Measurements from ENCODE around the gene FBLIM1. TPM values are rescaled to one million over a fixed set of nuclear protein-coding genes. Genes with fewer than 3 reads are reported as not detected.

Gene FBLIM1
- total RNA-seq, 1 experiment from 2014 or later = 64.7 TPM

- H3K9ac ChIP-seq (ENCODE audit: extremely low read depth, insufficient read length, low read length) = no peak overlapping the region
- no peak overlapping the region for H3K4me3 Mint-ChIP-seq
- H3K9me3 ChIP-seq (ENCODE audit: control insufficient read depth, low read depth, low read length) = no peaks in the 10 kb centered on the region
- no peak overlapping the region for H3K23ac ChIP-seq (ENCODE audit: insufficient read length, low read depth, low read length)
- H3K4me1 ChIP-seq (ENCODE audit: insufficient read depth, low read length) = no peaks in the 10 kb centered on the region
- no peaks in the 10 kb centered on the region for H3K79me2 ChIP-seq (ENCODE audit: insufficient read depth, low read length)
- H3K4me2 ChIP-seq (ENCODE audit: insufficient read depth, insufficient read length, low read length) = no peak overlapping the region
- no peak overlapping the region for H2BK15ac ChIP-seq (ENCODE audit: low read depth, low read length)
- H2AFZ ChIP-seq (ENCODE audit: low read length) = no peak overlapping the region
- TF ChIP-seq CTCF (conservative IDR thresholded peaks at IDR 0.05) = no peak
- H3K79me1 ChIP-seq (ENCODE audit: insufficient read depth, low read depth, low read length, poor library complexity, severe bottlenecking) = no peaks in the 10 kb centered on the region
- no peak overlapping the region for H3K14ac ChIP-seq (ENCODE audit: insufficient read depth, low read length)
- H3K9me3 Mint-ChIP-seq = no peaks in the 10 kb centered on the region
- H2BK120ac ChIP-seq (ENCODE audit: low read depth, low read length, poor library complexity, severe bottlenecking) = no peak overlapping the region
- no peak overlapping the region for H2BK12ac ChIP-seq (ENCODE audit: insufficient read length, low read depth, low read length)
- DNase-seq = no peak
- no peak overlapping the region for H3K27ac ChIP-seq (ENCODE audit: insufficient read length, low read depth, low read length)
- H4K8ac ChIP-seq (replicated peaks; ENCODE audit: insufficient read length, low read depth, low read length) = no peak overlapping the region
- H3K27ac Mint-ChIP-seq = no peak overlapping the region; a peak in 1 of 7 replicates
- H2BK20ac ChIP-seq (ENCODE audit: low read depth, low read length, poor library complexity, severe bottlenecking) = no peak overlapping the region
- no peak overlapping the region for H4K91ac ChIP-seq (ENCODE audit: insufficient read length, low read depth, low read length)
- 0 out of 4 replicates have a peak, but pooled peaks cover 0 to 3% of the 10 kb centered on the region in 2 experiments for H3K4me1 Mint-ChIP-seq
- no CpG with 5 or more reads among the region's 22 CpGs for WGBS (ENCODE audit: extremely low coverage, insufficient read length, low lambda C conversion rate)
- peaks cover 17 to 54% (median 46%) of the 10 kb centered on the region in 3 experiments; a peak in 5 of 7 replicates for H3K36me3 Mint-ChIP-seq (ENCODE audit: insufficient read depth in 1 of 3, low read depth in 3 of 3)
- H3K4ac ChIP-seq (ENCODE audit: low read depth, low read length) = no peak overlapping the region
- no peak overlapping the region for H3K18ac ChIP-seq (ENCODE audit: insufficient read length, low read depth, low read length)
- H2AK5ac ChIP-seq (ENCODE audit: insufficient read length, low read length) = no peak overlapping the region
- H3K27me3 Mint-ChIP-seq (ENCODE audit: low read depth) = no peaks in the 10 kb centered on the region
- no peaks in the 10 kb centered on the region for H3K23me2 ChIP-seq (ENCODE audit: insufficient read length, low read depth, low read length, poor library complexity, severe bottlenecking)
- H3K27me3 ChIP-seq (ENCODE audit: insufficient read depth, low read length) = no peaks in the 10 kb centered on the region
- no peaks in the 10 kb centered on the region for H4K20me1 ChIP-seq (ENCODE audit: control insufficient read depth, insufficient read depth, insufficient read length)
- no peak overlapping the region for H4K5ac ChIP-seq (ENCODE audit: insufficient read length, low read depth, low read length)
- H3T11ph ChIP-seq (ENCODE audit: low read length) = no peak overlapping the region
- H3K56ac ChIP-seq (ENCODE audit: insufficient read length, low read depth, low read length) = no peak overlapping the region
- no peak overlapping the region for H2BK5ac ChIP-seq (ENCODE audit: insufficient read length, low read length)
Measured at GRCh38 chr1:15728937-15729657, 29.5 kb upstream of the FBLIM1 start.
